ENCODE results near the gene MYRFL.
A peak's percentile ranks its signal among the peaks of the same experiment; 100 is the strongest.

Gene MYRFL

GRCh38 chr12:69875416-69875935 is 50.4 kb downstream of the MYRFL start:
- no peak for TF ChIP-seq ZC3H10 (CRISPR knock-in tag; IDR thresholded peaks at IDR 0.05)
- no peak for TF ChIP-seq ZFP3 (CRISPR knock-in tag; IDR thresholded peaks at IDR 0.05)
- TF ChIP-seq TCF4 (CRISPR knock-in tag; IDR thresholded peaks at IDR 0.05; ENCODE audit: borderline replicate concordance) = no peak
- no peak for ATAC-seq

DNA sequence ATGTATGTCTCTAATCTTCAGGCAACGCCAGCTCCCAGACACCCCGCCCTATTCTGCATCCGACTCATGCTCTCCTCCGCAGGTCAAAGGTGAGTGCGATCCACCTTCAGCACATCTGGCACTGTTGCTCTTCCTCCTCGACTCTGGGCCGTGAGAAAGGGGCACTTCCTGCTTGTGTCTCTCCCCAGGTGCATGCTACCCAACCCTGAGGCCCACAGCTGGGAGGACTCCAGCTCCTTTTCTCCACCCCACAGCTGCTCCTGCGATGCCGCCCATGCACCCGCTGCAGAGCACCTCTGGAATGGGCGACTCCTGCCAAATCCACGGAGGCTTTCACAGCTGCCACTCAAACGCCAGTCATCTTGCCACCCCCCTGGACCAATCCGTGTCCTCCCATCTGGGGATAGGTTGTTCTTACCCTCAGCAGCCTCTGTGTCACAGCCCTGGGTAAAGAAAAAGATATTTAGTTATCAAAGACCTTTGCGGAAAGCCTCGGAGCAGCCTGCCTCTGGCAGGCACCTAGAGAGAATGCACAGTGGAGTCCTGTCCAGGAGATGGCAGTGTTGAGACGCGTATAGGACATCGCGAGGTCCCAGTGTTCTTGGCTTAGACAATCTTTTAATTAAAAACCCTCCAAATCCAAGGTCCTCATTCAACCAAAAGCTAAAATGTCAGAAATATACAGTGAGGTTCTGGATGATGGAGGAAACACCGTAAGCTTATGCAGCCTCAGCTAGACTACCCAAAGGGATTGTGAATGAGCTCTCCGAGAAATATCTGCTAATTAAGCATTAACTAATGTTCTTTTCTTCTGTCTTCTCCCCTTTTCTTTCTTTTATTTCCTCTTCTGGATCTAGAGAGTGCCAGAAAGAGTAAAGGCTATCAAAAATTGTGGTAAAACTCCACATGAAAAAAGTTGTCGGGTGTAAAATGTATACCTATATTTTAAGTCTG is 54.3 kb downstream of the MYRFL start:
- peak; percentile 99 for ATAC-seq
- TF ChIP-seq BACH2 (CRISPR knock-in tag; IDR thresholded peaks at IDR 0.05; ENCODE audit: borderline replicate concordance) (no peak), RARB (CRISPR knock-in tag; IDR thresholded peaks at IDR 0.05) (no peak), TOX (CRISPR knock-in tag; IDR thresholded peaks at IDR 0.05; ENCODE audit: borderline replicate concordance) (no peak), ISL1 (CRISPR knock-in tag; IDR thresholded peaks at IDR 0.05) (no peak), GLIS3 (CRISPR knock-in tag; IDR thresholded peaks at IDR 0.05) (no peak), ESRRG (CRISPR knock-in tag; IDR thresholded peaks at IDR 0.05) (no peak), PATZ1 (CRISPR knock-in tag; IDR thresholded peaks at IDR 0.05; ENCODE audit: borderline replicate concordance) (no peak), OSR1 (CRISPR knock-in tag; IDR thresholded peaks at IDR 0.05) (no peak), ZFP3 (CRISPR knock-in tag; IDR thresholded peaks at IDR 0.05) (no peak), ARNTL (CRISPR knock-in tag; IDR thresholded peaks at IDR 0.05; ENCODE audit: borderline replicate concordance, low read depth) (no peak), ZC3H10 (CRISPR knock-in tag; IDR thresholded peaks at IDR 0.05) (no peak), TSHZ2 (CRISPR knock-in tag; IDR thresholded peaks at IDR 0.05) (no peak), CSRNP3 (CRISPR knock-in tag; IDR thresholded peaks at IDR 0.05) (no peak), PPARA (CRISPR knock-in tag; IDR thresholded peaks at IDR 0.05; ENCODE audit: borderline replicate concordance) (no peak)
- TF ChIP-seq, protein P1, sequence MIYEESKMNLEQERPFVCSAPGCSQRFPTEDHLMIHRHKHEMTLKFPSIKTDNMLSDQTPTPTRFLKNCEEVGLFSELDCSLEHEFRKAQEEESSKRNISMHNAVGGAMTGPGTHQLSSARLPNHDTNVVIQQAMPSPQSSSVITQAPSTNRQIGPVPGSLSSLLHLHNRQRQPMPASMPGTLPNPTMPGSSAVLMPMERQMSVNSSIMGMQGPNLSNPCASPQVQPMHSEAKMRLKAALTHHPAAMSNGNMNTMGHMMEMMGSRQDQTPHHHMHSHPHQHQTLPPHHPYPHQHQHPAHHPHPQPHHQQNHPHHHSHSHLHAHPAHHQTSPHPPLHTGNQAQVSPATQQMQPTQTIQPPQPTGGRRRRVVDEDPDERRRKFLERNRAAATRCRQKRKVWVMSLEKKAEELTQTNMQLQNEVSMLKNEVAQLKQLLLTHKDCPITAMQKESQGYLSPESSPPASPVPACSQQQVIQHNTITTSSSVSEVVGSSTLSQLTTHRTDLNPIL (CRISPR knock-in tag; IDR thresholded peaks at IDR 0.05; ENCODE audit: low read depth) = no peak

- ATAC-seq = peak; percentile 13; the same call in 1 of the 3 replicates
These were observed 55.5 kb downstream of the MYRFL start for GRCh38 chr12:69880571-69880970.

GRCh38 chr12:69881771-69882170 is 56.7 kb downstream of the MYRFL start:
- no peak for ATAC-seq
- no peak for TF ChIP-seq ZNF8 (CRISPR knock-in tag; IDR thresholded peaks at IDR 0.05)
- no peak for TF ChIP-seq ZFP30 (CRISPR knock-in tag; IDR thresholded peaks at IDR 0.05)
- no peak for TF ChIP-seq TCF4 (CRISPR knock-in tag; IDR thresholded peaks at IDR 0.05; ENCODE audit: borderline replicate concordance)
- TF ChIP-seq, protein P1 (CRISPR knock-in tag; IDR thresholded peaks at IDR 0.05; ENCODE audit: low read depth) = no peak
- TF ChIP-seq TSHZ2 (CRISPR knock-in tag; IDR thresholded peaks at IDR 0.05) = no peak
- no peak for TF ChIP-seq CSRNP3 (CRISPR knock-in tag; IDR thresholded peaks at IDR 0.05)

More at GRCh38 chr12:69880571-69880970, 55.5 kb downstream of the MYRFL start:
- no peak for TF ChIP-seq ZNF70 (CRISPR knock-in tag; IDR thresholded peaks at IDR 0.05)
